HCT116 (cell line): ENCODE data around the gene HECTD2. TPM values are rescaled to one million over a fixed set of nuclear protein-coding genes. Genes with fewer than 3 reads are reported as not detected.
"Not testable (repeated sequence)": the region's sequence is repeated elsewhere in the genome, so short reads cannot be mapped to it uniquely, and the experiment has no call there.

Experiments used
- ATAC-seq: fragments of 200-7000 bp; cut with Tn5 transposase; 2 replicates; pipeline ENCODE4 v1.9.1; 2020; ENCODE audit warnings: mild to moderate bottlenecking, moderate library complexity
- BruUV-seq: library from RNA; stranded (reverse); fragments of 400-500 nt; replicated peaks from 2 replicates; lab custom pipeline; 2021; lab: Mats Ljungman, UMichigan
- CTCF ChIA-PET: fragments of 300-600 bp; sonication (Branson Sonifier 250); formaldehyde crosslinking; loops from one replicate; lab custom pipeline; 2021; ENCODE audit warnings: antibody characterized with exemption; lab: Charles Lee
- POLR2A ChIA-PET: fragments of 300-600, 350-600 bp; sonication (Branson Sonifier 250); formaldehyde crosslinking; loops from one replicate; lab custom pipeline; 2021; ENCODE audit warnings: antibody characterized with exemption; lab: Charles Lee
- RAD21 ChIA-PET, 2 experiments: fragments of 300-600 bp; sonication (Branson Sonifier 250); formaldehyde crosslinking; loops; one replicate each; lab custom pipeline; 2023; ENCODE audit warnings: low total read pairs in 2 of 2; ENCODE audit not compliant: uncharacterized antibody in 2 of 2, unreplicated experiment in 2 of 2, low non-redundant PET in 1 of 2; lab: Charles Lee
- DNase-seq: peaks from one replicate; pipeline ENCODE4 v3.0.0-alpha.2; 2010; ENCODE audit warnings: low read depth, low spot score
- H2AFZ ChIP-seq: fragments of 200-600 bp; shearing (Covaris generic), sonication (generic); 2 replicates; pipeline ENCODE4 v1.6.1; 2017; ENCODE audit warnings: low read depth, mixed run types, mixed read lengths, antibody characterized with exemption, low read length; ENCODE audit not compliant: poor library complexity, severe bottlenecking
- H3K27ac ChIP-seq: 2 replicates; pipeline ENCODE4 v1.5.1; 2012; ENCODE audit warnings: low read depth, low read length
- H3K27me3 ChIP-seq: fragments of 200-600 bp; sonication (generic); 2 replicates; pipeline ENCODE4 v1.6.1; 2016; ENCODE audit warnings: mixed run types, low read length, mixed read lengths; ENCODE audit not compliant: insufficient read depth
- H3K36me3 ChIP-seq, 2 experiments: fragments of 200-500 bp in 1 of 2; fragments of 200-600 bp in 1 of 2; sonication (Bioruptor generic) in 1 of 2; sonication (generic) in 1 of 2; 2 replicates each; pipeline versions ENCODE4 v1.5.1 to v1.6.1; 2014 to 2016; ENCODE audit warnings: low read length in 2 of 2, inconsistent platforms in 1 of 2, mixed read lengths in 1 of 2, mixed run types in 1 of 2; ENCODE audit not compliant: insufficient read depth in 2 of 2, control insufficient read depth in 1 of 2
- H3K4me1 ChIP-seq, 2 experiments: fragments of 200-600 bp in 1 of 2; sonication (generic) in 1 of 2; 2 replicates each; pipeline versions ENCODE4 v1.5.1 to v1.6.1; 2012 to 2017; ENCODE audit warnings: low read length in 2 of 2, inconsistent platforms in 1 of 2, mild to moderate bottlenecking in 1 of 2, mixed read lengths in 1 of 2, mixed run types in 1 of 2, moderate library complexity in 1 of 2; ENCODE audit not compliant: insufficient read depth in 2 of 2, control insufficient read depth in 1 of 2
- H3K4me2 ChIP-seq: fragments of 200-600 bp; sonication (generic); 2 replicates; pipeline ENCODE4 v1.6.1; 2017; ENCODE audit warnings: mixed run types, low read length, mixed read lengths
- H3K4me3 ChIP-seq, 2 experiments: fragments of 200-600 bp in 1 of 2; sonication (generic) in 1 of 2; replicated peaks in 1 of 2; 2 replicates each; pipeline ENCODE4 v1.5.1; 2011 to 2016; ENCODE audit warnings: low read length in 2 of 2, control low read depth in 1 of 2, low read depth in 1 of 2, mild to moderate bottlenecking in 1 of 2, mixed read lengths in 1 of 2, mixed run types in 1 of 2
- H3K79me2 ChIP-seq: fragments of 200-600 bp; sonication (generic); 2 replicates; pipeline ENCODE4 v1.6.1; 2017; ENCODE audit warnings: mild to moderate bottlenecking, mixed run types, low read length, moderate library complexity, mixed read lengths; ENCODE audit not compliant: insufficient read depth
- H3K9ac ChIP-seq: fragments of 200-600 bp; sonication (generic); 2 replicates; pipeline ENCODE4 v1.6.1; 2016; ENCODE audit warnings: low read length, mixed read lengths
- H3K9me2 ChIP-seq: fragments of 200-600 bp; sonication (generic), shearing (Covaris generic); 2 replicates; pipeline ENCODE4 v1.6.1; 2017; ENCODE audit warnings: mixed run types, mild to moderate bottlenecking, moderate library complexity; ENCODE audit not compliant: insufficient read depth
- H3K9me3 ChIP-seq, 2 experiments: fragments of 200-500 bp in 1 of 2; fragments of 200-600 bp in 1 of 2; sonication (Bioruptor generic) in 1 of 2; sonication (generic) in 1 of 2; 2 replicates each; pipeline ENCODE4 v1.6.1; 2014 to 2017; ENCODE audit warnings: low read length in 2 of 2, mixed read lengths in 2 of 2, inconsistent platforms in 1 of 2, low read depth in 1 of 2, mild to moderate bottlenecking in 1 of 2, mixed run types in 1 of 2, moderate library complexity in 1 of 2; ENCODE audit not compliant: control insufficient read depth in 1 of 2, insufficient read depth in 1 of 2
- H4K20me1 ChIP-seq: fragments of 200-600 bp; sonication (generic), shearing (Covaris generic); 2 replicates; pipeline ENCODE4 v1.6.1; 2017; ENCODE audit warnings: mixed run types, mild to moderate bottlenecking, moderate library complexity; ENCODE audit not compliant: insufficient read depth
- CTCF ChIP-seq, 3 experiments: fragments of 200-600 bp in 1 of 3; sonication (generic) in 1 of 3; IDR thresholded peaks in 2 of 3; conservative IDR thresholded peaks in 1 of 3; 2 replicates each; pipeline ENCODE4 v1.5.1; 2012 to 2017; ENCODE audit warnings: low read depth in 2 of 3, low read length in 2 of 3, antibody characterized with exemption in 1 of 3, borderline replicate concordance in 1 of 3, control low read depth in 1 of 3, mild to moderate bottlenecking in 1 of 3, mixed read lengths in 1 of 3, mixed run types in 1 of 3, moderate library complexity in 1 of 3; ENCODE audit not compliant: insufficient read depth in 1 of 3
- POLR2AphosphoS5 ChIP-seq: IDR thresholded peaks from 2 replicates; pipeline ENCODE4 v1.6.1; 2011; ENCODE audit warnings: mild to moderate bottlenecking, low read depth, low read length, moderate library complexity
- SP1 ChIP-seq: IDR thresholded peaks from 2 replicates; pipeline ENCODE4 v1.6.1; 2012; ENCODE audit warnings: low read depth
- ZNF274 ChIP-seq: fragments of 200-500 bp; sonication (Bioruptor generic); IDR thresholded peaks from 2 replicates; pipeline ENCODE4 v1.6.1; 2014; ENCODE audit warnings: mild to moderate bottlenecking, low read depth, low read length, inconsistent platforms
- intact Hi-C: fragments of 100-400 bp; cut with micrococcal nuclease; formaldehyde crosslinking; loops from 2 replicates; pipeline ENCODE4 v1.10.0; 2022
- total RNA-seq: library from RNA; stranded (reverse); gene quantifications from one replicate; pipeline ENCODE4 v1.2.1, GENCODE V29; 2021; ENCODE audit not compliant: unreplicated experiment

The HECTD2 gene
- total RNA-seq, 1 experiment from 2014 or later: 3.0 TPM

- Histone ChIP-seq H3K4me1 (no peaks in the 10 kb centered on the region), H2AFZ (no peak overlapping the region), H3K9me3 (no peaks in the 10 kb centered on the region), H3K9ac (no peak overlapping the region), H3K36me3 (no peaks in the 10 kb centered on the region), H3K27me3 (no peaks in the 10 kb centered on the region), H3K27ac (no peak overlapping the region), H3K4me3 (no peak overlapping the region), H3K9me2 (no peaks in the 10 kb centered on the region), H3K79me2 (no peaks in the 10 kb centered on the region), H4K20me1 (no peaks in the 10 kb centered on the region), H3K4me2 (no peak overlapping the region)
- DNase-seq (no peak), ATAC-seq (no peak)
- no TSS peak for BruUV-seq
- intact Hi-C loops: no loop called here
- ChIA-PET CTCF (no interaction called here), RAD21 (no interaction called here), POLR2A (no interaction called here)
- no peak for TF ChIP-seq POLR2AphosphoS5
- no peak for TF ChIP-seq ZNF274
- no peak for TF ChIP-seq SP1
These were observed 42.6 kb upstream of the HECTD2 start for GRCh38 chr10:91367558-91367957.

- ChIA-PET RAD21 (interaction anchor here in 1 of 2 experiments (0.5 kb wide), 1 partner anchor 130 kb away, joined by 3 read pairs; no protein-coding TSS in a partner anchor), CTCF (interaction anchor here (0.6 to 1.2 kb wide), 8 partner anchors 11 to 543 kb away, joined by 3 to 5 read pairs (median 3); no protein-coding TSS in a partner anchor)
- ATAC-seq (peak; percentile 78), DNase-seq (peak; percentile 3)
- intact Hi-C loops, H3K9me3 ChIP-seq, H3K27ac ChIP-seq, H3K4me1 ChIP-seq, H3K4me3 ChIP-seq, H2AFZ ChIP-seq, H3K9ac ChIP-seq, H3K27me3 ChIP-seq, BruUV-seq, H3K4me2 ChIP-seq, H3K9me2 ChIP-seq, H3K79me2 ChIP-seq, H4K20me1 ChIP-seq, POLR2A ChIA-PET, H3K36me3 ChIP-seq: not testable (repeated sequence)
- peak; percentile 42 to 53 (median 43); a peak in 4 of 6 replicates for TF ChIP-seq CTCF (IDR thresholded peaks at IDR 0.05 in 2 of 3, conservative IDR thresholded peaks at IDR 0.05 in 1 of 3; ENCODE audit: borderline replicate concordance in 1 of 3, insufficient read depth in 1 of 3, low read depth in 2 of 3, low read length in 2 of 3)
These were observed 40.1 kb upstream of the HECTD2 start for GRCh38 chr10:91369978-91370589.
